Measurements from ENCODE around the gene KLHL29. TPM values are rescaled to one million over a fixed set of nuclear protein-coding genes. Genes with fewer than 3 reads are reported as not detected.
A peak's percentile ranks its signal among the peaks of the same experiment; 100 is the strongest.

KLHL29 gene
- polyA plus RNA-seq, 3 donors, result 0.03 TPM; not detected in 2

DNA sequence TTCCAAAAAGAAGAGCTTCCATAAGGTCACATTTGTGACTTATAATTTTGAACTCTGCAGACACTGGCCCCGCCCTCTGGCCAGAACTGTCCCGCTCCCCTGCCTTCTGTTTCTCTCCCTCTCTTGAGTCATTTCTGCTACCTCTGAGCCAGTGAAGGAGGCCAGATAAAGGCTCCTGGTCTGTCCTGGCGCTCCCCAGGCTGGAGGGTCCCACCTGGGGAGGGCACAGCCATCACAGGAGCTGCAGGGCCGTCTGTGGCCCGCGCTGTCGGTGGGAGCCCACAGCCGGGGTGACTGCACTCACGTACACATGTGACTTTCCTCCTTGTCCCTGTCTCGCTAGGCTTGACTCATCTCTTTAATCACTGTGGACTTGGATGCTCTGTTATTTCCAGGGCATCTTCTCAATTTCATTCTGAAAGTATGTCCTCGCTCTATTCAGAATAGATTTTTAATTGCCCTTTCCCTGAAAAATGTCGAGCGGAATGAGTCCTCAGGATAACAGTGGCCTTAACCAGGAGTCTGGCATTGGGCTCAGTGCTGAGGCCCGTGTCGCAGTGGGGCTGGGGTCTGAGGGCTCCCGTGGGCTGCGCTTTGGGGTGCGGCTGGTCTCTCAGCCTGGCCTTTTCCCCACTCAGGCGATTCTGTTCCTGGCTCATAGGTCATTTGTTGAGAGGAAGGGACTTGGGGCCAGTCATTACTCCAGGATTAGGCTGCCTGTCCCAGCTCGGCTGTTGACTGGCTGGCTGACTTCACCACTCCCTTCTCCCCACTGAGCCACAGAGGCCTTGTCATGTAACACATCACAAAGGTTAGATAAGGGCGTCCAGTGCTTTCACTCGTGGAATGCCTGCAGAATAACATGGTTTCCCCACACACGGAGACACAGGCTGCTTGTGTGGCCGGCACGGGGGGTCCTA lies 34.5 kb downstream of the KLHL29 start:
- H3K9me3 Mint-ChIP-seq, result no peaks in the 10 kb centered on the region
- Histone ChIP-seq H3K4me3 (replicated peaks in 1 of 3; ENCODE audit: low read depth in 2 of 3, low read length in 3 of 3) (no peak overlapping the region), H3K4me2 (replicated peaks; ENCODE audit: extremely low read depth, low read length, poor library complexity, severe bottlenecking) (no peak overlapping the region), H4K20me1 (ENCODE audit: insufficient read depth, low read length) (no peaks in the 10 kb centered on the region), H2AFZ (ENCODE audit: insufficient read depth, low read depth, low read length, poor library complexity, severe bottlenecking) (no peak overlapping the region), H3K27me3 (ENCODE audit: control insufficient read depth in 2 of 2, insufficient read depth in 2 of 2, low read length in 2 of 2) (no peaks in the 10 kb centered on the region), H3K79me2 (ENCODE audit: insufficient read depth, low read length) (no peaks in the 10 kb centered on the region), H3K27ac (ENCODE audit: low read depth in 1 of 2, low read length in 2 of 2) (no peak overlapping the region), H3K36me3 (replicated peaks in 1 of 2; ENCODE audit: control insufficient read depth in 1 of 2, insufficient read depth in 2 of 2, low read length in 2 of 2) (no peaks in the 10 kb centered on the region), H3K4me1 (ENCODE audit: control insufficient read depth in 1 of 2, insufficient read depth in 2 of 2, low read length in 2 of 2) (no peaks in the 10 kb centered on the region), H3K9ac (ENCODE audit: insufficient read depth, low read length, poor library complexity, severe bottlenecking) (no peak overlapping the region), H3K9me3 (replicated peaks in 1 of 2; ENCODE audit: control insufficient read depth in 1 of 2, insufficient read depth in 1 of 2, low read length in 2 of 2) (no peaks in the 10 kb centered on the region)
- no peak for DNase-seq
- no peak overlapping the region for H3K27ac Mint-ChIP-seq
- 92% methylated on average over 20 of the region's 25 CpGs for WGBS (ENCODE audit: insufficient coverage)
- H3K4me3 Mint-ChIP-seq, result no peak overlapping the region
- H3K4me1 Mint-ChIP-seq, result no peaks in the 10 kb centered on the region
- H3K27me3 Mint-ChIP-seq (ENCODE audit: low read depth in 3 of 3), result peaks cover 5 to 12% (median 9%) of the 10 kb centered on the region in 3 donors
- H3K36me3 Mint-ChIP-seq, result no peaks in the 10 kb centered on the region
- intact Hi-C loops (cut with micrococcal nuclease), result no loop called here
- TF ChIP-seq, protein P1, sequence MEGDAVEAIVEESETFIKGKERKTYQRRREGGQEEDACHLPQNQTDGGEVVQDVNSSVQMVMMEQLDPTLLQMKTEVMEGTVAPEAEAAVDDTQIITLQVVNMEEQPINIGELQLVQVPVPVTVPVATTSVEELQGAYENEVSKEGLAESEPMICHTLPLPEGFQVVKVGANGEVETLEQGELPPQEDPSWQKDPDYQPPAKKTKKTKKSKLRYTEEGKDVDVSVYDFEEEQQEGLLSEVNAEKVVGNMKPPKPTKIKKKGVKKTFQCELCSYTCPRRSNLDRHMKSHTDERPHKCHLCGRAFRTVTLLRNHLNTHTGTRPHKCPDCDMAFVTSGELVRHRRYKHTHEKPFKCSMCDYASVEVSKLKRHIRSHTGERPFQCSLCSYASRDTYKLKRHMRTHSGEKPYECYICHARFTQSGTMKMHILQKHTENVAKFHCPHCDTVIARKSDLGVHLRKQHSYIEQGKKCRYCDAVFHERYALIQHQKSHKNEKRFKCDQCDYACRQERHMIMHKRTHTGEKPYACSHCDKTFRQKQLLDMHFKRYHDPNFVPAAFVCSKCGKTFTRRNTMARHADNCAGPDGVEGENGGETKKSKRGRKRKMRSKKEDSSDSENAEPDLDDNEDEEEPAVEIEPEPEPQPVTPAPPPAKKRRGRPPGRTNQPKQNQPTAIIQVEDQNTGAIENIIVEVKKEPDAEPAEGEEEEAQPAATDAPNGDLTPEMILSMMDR (IDR thresholded peaks at IDR 0.05), result no peak

DNA sequence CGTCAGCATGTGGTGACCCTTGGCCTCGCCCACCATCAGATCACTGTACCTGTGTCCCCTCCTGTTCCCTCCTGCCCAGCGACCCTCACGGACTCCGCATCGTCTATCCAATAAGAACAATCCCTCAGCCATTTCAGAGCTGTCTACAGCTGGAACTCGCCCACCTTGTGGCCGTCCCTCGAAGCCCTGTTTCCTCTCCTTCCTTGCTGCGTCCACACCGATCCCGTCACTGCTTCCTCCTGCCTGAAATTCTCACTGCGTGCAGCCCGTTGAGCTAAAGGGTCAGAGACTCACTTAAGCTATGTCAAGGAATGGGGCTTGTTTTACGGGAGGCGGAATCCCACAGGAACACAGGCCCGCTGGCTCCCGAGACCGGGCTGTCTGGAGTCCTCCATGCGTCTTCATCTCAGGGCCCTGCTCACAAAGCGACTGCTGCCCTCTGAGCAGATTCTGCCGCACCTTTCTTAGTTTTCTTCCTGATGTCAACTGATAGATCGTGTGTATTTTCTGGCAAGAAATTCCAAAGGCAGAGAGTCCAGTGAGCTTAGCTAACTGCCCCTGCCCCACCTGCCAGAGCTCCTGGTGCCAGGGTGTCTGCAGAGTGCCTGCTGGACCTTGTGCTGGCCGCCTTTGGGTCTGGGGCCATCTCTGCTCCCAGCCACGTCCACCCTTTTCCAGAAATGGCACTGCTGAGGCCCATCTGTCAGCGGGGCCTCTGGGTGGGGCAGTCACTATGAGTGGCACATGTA lies 35.3 kb downstream of the KLHL29 start:
- 90% methylated on average over 24 of the region's 26 CpGs for WGBS (ENCODE audit: insufficient coverage)
- TF ChIP-seq, protein P1 (IDR thresholded peaks at IDR 0.05), result no peak
- intact Hi-C loops (cut with micrococcal nuclease), result no loop called here
- Histone ChIP-seq H3K27me3 (ENCODE audit: control insufficient read depth in 2 of 2, insufficient read depth in 2 of 2, low read length in 2 of 2) (no peaks in the 10 kb centered on the region), H3K9me3 (replicated peaks in 1 of 2; ENCODE audit: control insufficient read depth in 1 of 2, insufficient read depth in 1 of 2, low read length in 2 of 2) (no peaks in the 10 kb centered on the region), H3K79me2 (ENCODE audit: insufficient read depth, low read length) (no peaks in the 10 kb centered on the region), H3K4me3 (replicated peaks in 1 of 3; ENCODE audit: low read depth in 2 of 3, low read length in 3 of 3) (no peak overlapping the region), H3K4me2 (replicated peaks; ENCODE audit: extremely low read depth, low read length, poor library complexity, severe bottlenecking) (no peak overlapping the region), H4K20me1 (ENCODE audit: insufficient read depth, low read length) (no peaks in the 10 kb centered on the region), H3K27ac (ENCODE audit: low read depth in 1 of 2, low read length in 2 of 2) (no peak overlapping the region), H3K4me1 (ENCODE audit: control insufficient read depth in 1 of 2, insufficient read depth in 2 of 2, low read length in 2 of 2) (no peaks in the 10 kb centered on the region), H3K36me3 (replicated peaks in 1 of 2; ENCODE audit: control insufficient read depth in 1 of 2, insufficient read depth in 2 of 2, low read length in 2 of 2) (no peaks in the 10 kb centered on the region), H3K9ac (ENCODE audit: insufficient read depth, low read length, poor library complexity, severe bottlenecking) (no peak overlapping the region), H2AFZ (ENCODE audit: insufficient read depth, low read depth, low read length, poor library complexity, severe bottlenecking) (no peak overlapping the region)
- Mint-ChIP-seq H3K36me3 (no peaks in the 10 kb centered on the region), H3K27ac (peak overlapping the region in 1 of 7 donors; percentile 37), H3K4me1 (no peaks in the 10 kb centered on the region), H3K27me3 (ENCODE audit: low read depth in 3 of 3) (peaks cover 5 to 12% (median 8%) of the 10 kb centered on the region in 3 donors), H3K9me3 (no peaks in the 10 kb centered on the region), H3K4me3 (no peak overlapping the region)
- DNase-seq, result no peak
